KBM-7 (cell line): Measurements from ENCODE around the gene ABCB11.
A peak's percentile ranks its signal among the peaks of the same experiment; 100 is the strongest.
"Not testable (repeated sequence)": the region's sequence is repeated elsewhere in the genome, so short reads cannot be mapped to it uniquely, and the experiment has no call there.

Source experiments
- DNase-seq: peaks from one replicate; pipeline ENCODE4 v3.0.0-alpha.2; 2015
- in situ Hi-C: fragments of 300-500 bp; cut with MboI; formaldehyde crosslinking; loops from 2 replicates; pipeline ENCODE4 v1.14.3; 2020; ENCODE audit warnings: low sequenced_read_pairs, low pct_unique_long_range_greater_than_20kb, mixed read lengths

Gene ABCB11

DNA sequence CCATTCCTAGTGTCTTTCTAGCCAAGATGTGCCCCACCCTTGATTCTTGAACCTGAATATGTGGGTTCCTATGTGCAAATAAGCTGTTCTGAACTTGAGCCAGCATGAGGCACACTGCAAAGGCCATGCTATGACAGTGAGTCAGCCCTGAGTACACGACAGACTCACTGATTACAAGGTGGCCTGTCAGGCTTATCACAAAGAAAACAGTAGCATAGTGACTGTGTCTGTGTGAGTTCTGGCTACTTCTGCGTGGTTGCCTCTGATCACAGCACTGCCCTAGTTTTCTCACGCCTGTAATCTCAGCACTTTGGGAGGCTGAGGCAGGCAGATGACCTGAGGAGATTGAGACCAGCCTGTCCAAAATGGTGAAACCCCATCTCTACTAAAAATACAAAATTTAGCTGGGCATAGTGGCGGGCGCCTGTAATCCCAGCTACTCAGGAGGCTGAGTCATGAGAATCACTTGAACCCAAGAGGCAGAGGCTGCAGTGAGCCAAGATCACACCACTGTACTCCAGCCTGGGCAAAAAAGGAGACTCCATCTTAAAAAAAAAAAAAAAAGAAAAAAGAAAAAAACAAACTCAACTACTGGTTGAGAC is 18.8 kb downstream of the ABCB11 start:
- in situ Hi-C loops, DNase-seq: not testable (repeated sequence)

GRCh38 chr2:169011698-169012097 is 19.4 kb downstream of the ABCB11 start:
- no peak for DNase-seq
- in situ Hi-C loops: no loop called here

GRCh38 chr2:169010633-169011460 is 20.3 kb downstream of the ABCB11 start:
- DNase-seq: no peak
- in situ Hi-C loops: no loop called here

GRCh38 chr2:169009865-169010579 is 21.1 kb downstream of the ABCB11 start:
- in situ Hi-C loops: no loop called here
- no peak for DNase-seq

GRCh38 chr2:169007941-169008340 is 23.2 kb downstream of the ABCB11 start:
- in situ Hi-C loops: no loop called here
- DNase-seq: peak; percentile 30

- no peak for DNase-seq
- in situ Hi-C loops: no loop called here
Observed at GRCh38 chr2:169007356-169007755, 23.8 kb downstream of the ABCB11 start.

DNA sequence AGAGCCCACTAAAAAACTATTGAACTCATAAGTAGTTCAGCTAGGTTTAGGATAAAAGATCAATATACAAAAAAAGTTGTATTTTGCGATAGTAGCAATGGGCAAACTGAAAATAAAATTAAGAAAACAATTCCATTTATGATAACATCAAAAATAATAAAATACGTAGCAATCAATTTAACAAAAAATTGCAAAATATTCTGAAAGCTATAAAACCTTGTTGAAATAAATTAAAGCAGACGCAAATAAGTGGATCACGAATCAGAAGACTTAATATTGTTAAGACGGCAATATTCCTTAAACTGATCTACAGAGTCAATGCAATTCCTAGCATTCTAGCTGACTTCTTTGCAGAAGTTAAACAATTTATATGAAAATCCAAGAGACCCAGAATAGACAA is 24.5 kb downstream of the ABCB11 start:
- in situ Hi-C loops: no loop called here
- DNase-seq: no peak

- in situ Hi-C loops: no loop called here
- no peak for DNase-seq
Observed at GRCh38 chr2:169005994-169006393, 25.1 kb downstream of the ABCB11 start.

GRCh38 chr2:169005080-169005598 is 26.0 kb downstream of the ABCB11 start:
- in situ Hi-C loops: no loop called here
- DNase-seq: no peak

GRCh38 chr2:169002161-169002738 is 28.9 kb downstream of the ABCB11 start:
- in situ Hi-C loops: no loop called here
- no peak for DNase-seq

DNA sequence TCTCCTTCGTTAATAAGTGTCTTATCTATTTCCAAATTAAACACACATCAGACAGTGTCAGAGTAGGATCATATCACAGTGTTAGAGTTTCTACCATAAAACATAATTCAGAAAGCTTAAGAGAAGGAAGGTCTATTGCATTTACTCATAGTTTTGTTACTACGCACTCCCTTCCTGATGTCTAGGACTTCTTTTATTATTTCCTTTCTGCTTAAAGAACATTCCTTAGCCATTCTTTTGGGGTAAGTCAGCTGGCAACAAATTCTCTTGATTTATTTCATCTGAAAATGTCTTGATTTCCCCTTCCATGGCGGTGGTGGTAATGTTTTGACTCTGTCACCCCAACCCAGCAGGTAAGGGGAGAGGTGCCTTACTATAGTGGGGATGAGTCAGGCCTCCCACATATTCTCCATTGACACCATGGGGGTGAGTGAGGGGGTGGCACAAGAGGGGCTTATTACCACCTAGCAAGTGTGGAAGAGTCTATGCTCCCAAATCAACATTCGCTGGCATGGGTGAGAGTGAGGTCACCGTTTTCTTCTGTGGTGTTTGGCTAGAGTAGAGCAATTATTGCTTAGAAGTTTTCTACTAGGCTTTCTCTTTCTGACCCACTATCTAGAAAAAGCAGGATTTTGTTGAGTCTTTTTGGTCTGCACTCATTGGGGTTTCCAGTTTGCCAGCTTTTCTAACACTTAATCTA is 29.9 kb downstream of the ABCB11 start:
- in situ Hi-C loops: no loop called here
- DNase-seq: no peak

- in situ Hi-C loops: no loop called here
- DNase-seq: no peak
Observed at GRCh38 chr2:168999668-169000213, 31.4 kb downstream of the ABCB11 start.

GRCh38 chr2:168998609-168999211 is 32.4 kb downstream of the ABCB11 start:
- DNase-seq: no peak
- in situ Hi-C loops: no loop called here

- no peak for DNase-seq
- in situ Hi-C loops: no loop called here
Observed at GRCh38 chr2:168997794-168998193, 33.3 kb downstream of the ABCB11 start.

- DNase-seq: no peak
- in situ Hi-C loops: no loop called here
Observed at GRCh38 chr2:168997118-168997521, 34.0 kb downstream of the ABCB11 start.

- in situ Hi-C loops: no loop called here
Observed at GRCh38 chr2:168995744-168996143, 35.4 kb downstream of the ABCB11 start.

GRCh38 chr2:168993538-168993937 is 37.6 kb downstream of the ABCB11 start:
- in situ Hi-C loops: no loop called here
- no peak for DNase-seq

More at GRCh38 chr2:168995744-168996143, 35.4 kb downstream of the ABCB11 start:
- DNase-seq: no peak

- no peak for DNase-seq
- in situ Hi-C loops: no loop called here
Observed at GRCh38 chr2:168992591-168993349, 38.4 kb downstream of the ABCB11 start.
